ENCODE measurements around the gene GPC1. TPM values are rescaled to one million over a fixed set of nuclear protein-coding genes. Genes with fewer than 3 reads are reported as not detected.

Gene GPC1
- total and polyA plus RNA-seq, 2 experiments from 2014 or later, result 9.0 to 46.2 TPM

- Histone ChIP-seq H3K4me2 (no peak overlapping the region), H3K27ac (ENCODE audit: low read depth) (no peak overlapping the region), H2AFZ (no peak overlapping the region), H3K4me1 (ENCODE audit: insufficient read depth) (no peaks in the 10 kb centered on the region), H3F3A (replicated peaks; ENCODE audit: low read depth) (no peaks in the 10 kb centered on the region), H3K4me3 (no peak overlapping the region), H3K36me3 (ENCODE audit: insufficient read depth) (no peaks in the 10 kb centered on the region), H3K9me2 (ENCODE audit: insufficient read depth) (no peaks in the 10 kb centered on the region), H3K27me3 (ENCODE audit: insufficient read depth) (no peaks in the 10 kb centered on the region), H4K20me1 (replicated peaks; ENCODE audit: insufficient read depth) (no peaks in the 10 kb centered on the region), H3K79me2 (replicated peaks; ENCODE audit: insufficient read depth) (no peaks in the 10 kb centered on the region)
- ATAC-seq (no peak), DNase-seq (ENCODE audit: low spot score) (no peak)
- no peak for TF ChIP-seq CREB1 (CRISPR knock-in tag; IDR thresholded peaks at IDR 0.05; ENCODE audit: low read depth)
- TF ChIP-seq JUNB (IDR thresholded peaks at IDR 0.05; ENCODE audit: unreplicated experiment), result no peak
- TF ChIP-seq EZH2 (IDR thresholded peaks at IDR 0.05; ENCODE audit: low read depth, unreplicated experiment), result no peak
- no peak for TF ChIP-seq POLR2AphosphoS5 (IDR thresholded peaks at IDR 0.05; ENCODE audit: low read depth)
- TF ChIP-seq STAT1 (IDR thresholded peaks at IDR 0.05; ENCODE audit: unreplicated experiment), result no peak
- no peak for TF ChIP-seq NANOG (IDR thresholded peaks at IDR 0.05; ENCODE audit: borderline replicate concordance)
- TF ChIP-seq ZNF114 (CRISPR knock-in tag; IDR thresholded peaks at IDR 0.05), result no peak
- TF ChIP-seq ZNF331 (CRISPR knock-in tag; IDR thresholded peaks at IDR 0.05; ENCODE audit: low read depth), result no peak
- TF ChIP-seq REST (IDR thresholded peaks at IDR 0.05; ENCODE audit: unreplicated experiment), result no peak
- TF ChIP-seq CTCF (conservative IDR thresholded peaks at IDR 0.05; ENCODE audit: low read depth in 2 of 2), result no peak
- TF ChIP-seq EZH2phosphoT487 (IDR thresholded peaks at IDR 0.05; ENCODE audit: unreplicated experiment), result no peak
- TF ChIP-seq, protein P1, sequence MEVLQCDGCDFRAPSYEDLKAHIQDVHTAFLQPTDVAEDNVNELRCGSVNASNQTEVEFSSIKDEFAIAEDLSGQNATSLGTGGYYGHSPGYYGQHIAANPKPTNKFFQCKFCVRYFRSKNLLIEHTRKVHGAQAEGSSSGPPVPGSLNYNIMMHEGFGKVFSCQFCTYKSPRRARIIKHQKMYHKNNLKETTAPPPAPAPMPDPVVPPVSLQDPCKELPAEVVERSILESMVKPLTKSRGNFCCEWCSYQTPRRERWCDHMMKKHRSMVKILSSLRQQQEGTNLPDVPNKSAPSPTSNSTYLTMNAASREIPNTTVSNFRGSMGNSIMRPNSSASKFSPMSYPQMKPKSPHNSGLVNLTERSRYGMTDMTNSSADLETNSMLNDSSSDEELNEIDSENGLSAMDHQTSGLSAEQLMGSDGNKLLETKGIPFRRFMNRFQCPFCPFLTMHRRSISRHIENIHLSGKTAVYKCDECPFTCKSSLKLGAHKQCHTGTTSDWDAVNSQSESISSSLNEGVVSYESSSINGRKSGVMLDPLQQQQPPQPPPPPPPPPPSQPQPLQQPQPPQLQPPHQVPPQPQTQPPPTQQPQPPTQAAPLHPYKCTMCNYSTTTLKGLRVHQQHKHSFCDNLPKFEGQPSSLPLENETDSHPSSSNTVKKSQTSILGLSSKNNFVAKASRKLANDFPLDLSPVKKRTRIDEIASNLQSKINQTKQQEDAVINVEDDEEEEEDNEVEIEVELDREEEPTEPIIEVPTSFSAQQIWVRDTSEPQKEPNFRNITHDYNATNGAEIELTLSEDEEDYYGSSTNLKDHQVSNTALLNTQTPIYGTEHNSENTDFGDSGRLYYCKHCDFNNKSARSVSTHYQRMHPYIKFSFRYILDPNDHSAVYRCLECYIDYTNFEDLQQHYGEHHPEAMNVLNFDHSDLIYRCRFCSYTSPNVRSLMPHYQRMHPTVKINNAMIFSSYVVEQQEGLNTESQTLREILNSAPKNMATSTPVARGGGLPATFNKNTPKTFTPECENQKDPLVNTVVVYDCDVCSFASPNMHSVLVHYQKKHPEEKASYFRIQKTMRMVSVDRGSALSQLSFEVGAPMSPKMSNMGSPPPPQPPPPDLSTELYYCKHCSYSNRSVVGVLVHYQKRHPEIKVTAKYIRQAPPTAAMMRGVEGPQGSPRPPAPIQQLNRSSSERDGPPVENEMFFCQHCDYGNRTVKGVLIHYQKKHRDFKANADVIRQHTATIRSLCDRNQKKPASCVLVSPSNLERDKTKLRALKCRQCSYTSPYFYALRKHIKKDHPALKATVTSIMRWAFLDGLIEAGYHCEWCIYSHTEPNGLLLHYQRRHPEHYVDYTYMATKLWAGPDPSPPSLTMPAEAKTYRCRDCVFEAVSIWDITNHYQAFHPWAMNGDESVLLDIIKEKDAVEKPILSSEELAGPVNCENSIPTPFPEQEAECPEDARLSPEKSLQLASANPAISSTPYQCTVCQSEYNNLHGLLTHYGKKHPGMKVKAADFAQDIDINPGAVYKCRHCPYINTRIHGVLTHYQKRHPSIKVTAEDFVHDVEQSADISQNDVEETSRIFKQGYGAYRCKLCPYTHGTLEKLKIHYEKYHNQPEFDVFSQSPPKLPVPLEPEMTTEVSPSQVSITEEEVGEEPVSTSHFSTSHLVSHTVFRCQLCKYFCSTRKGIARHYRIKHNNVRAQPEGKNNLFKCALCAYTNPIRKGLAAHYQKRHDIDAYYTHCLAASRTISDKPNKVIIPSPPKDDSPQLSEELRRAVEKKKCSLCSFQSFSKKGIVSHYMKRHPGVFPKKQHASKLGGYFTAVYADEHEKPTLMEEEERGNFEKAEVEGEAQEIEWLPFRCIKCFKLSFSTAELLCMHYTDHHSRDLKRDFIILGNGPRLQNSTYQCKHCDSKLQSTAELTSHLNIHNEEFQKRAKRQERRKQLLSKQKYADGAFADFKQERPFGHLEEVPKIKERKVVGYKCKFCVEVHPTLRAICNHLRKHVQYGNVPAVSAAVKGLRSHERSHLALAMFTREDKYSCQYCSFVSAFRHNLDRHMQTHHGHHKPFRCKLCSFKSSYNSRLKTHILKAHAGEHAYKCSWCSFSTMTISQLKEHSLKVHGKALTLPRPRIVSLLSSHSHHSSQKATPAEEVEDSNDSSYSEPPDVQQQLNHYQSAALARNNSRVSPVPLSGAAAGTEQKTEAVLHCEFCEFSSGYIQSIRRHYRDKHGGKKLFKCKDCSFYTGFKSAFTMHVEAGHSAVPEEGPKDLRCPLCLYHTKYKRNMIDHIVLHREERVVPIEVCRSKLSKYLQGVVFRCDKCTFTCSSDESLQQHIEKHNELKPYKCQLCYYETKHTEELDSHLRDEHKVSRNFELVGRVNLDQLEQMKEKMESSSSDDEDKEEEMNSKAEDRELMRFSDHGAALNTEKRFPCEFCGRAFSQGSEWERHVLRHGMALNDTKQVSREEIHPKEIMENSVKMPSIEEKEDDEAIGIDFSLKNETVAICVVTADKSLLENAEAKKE (CRISPR knock-in tag; IDR thresholded peaks at IDR 0.05), result no peak
- TF ChIP-seq, protein P2, sequence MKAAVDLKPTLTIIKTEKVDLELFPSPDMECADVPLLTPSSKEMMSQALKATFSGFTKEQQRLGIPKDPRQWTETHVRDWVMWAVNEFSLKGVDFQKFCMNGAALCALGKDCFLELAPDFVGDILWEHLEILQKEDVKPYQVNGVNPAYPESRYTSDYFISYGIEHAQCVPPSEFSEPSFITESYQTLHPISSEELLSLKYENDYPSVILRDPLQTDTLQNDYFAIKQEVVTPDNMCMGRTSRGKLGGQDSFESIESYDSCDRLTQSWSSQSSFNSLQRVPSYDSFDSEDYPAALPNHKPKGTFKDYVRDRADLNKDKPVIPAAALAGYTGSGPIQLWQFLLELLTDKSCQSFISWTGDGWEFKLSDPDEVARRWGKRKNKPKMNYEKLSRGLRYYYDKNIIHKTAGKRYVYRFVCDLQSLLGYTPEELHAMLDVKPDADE (IDR thresholded peaks at IDR 0.05), result no peak
- Mint-ChIP-seq H3K9me3 (no peaks in the 10 kb centered on the region), H3K4me3 (no peak overlapping the region), H3K27me3 (ENCODE audit: insufficient read depth, low read depth, poor library complexity) (peaks cover 9% of the 10 kb centered on the region), H3K4me1 (no peaks in the 10 kb centered on the region), H3K36me3 (ENCODE audit: low read depth) (no peaks in the 10 kb centered on the region), H3K27ac (no peak overlapping the region)
Observed at GRCh38 chr2:240503375-240503774, 67.9 kb downstream of the GPC1 start.
